Measurements from ENCODE around the gene INPP4A.
A peak's percentile ranks its signal among the peaks of the same experiment; 100 is the strongest.

Gene INPP4A

GRCh38 chr2:98457045-98457696, 12.5 kb downstream of the INPP4A start:
- DNase-seq (ENCODE audit: low spot score) = no peak
- Histone ChIP-seq H3K36me3 (ENCODE audit: low read depth) (no peaks in the 10 kb centered on the region), H3K4me3 (ENCODE audit: severe bottlenecking) (no peak overlapping the region), H3K4me1 (ENCODE audit: insufficient read depth, poor library complexity, severe bottlenecking) (peaks cover 13% of the 10 kb centered on the region), H3K9me3 (ENCODE audit: severe bottlenecking) (no peaks in the 10 kb centered on the region), H3K27me3 (ENCODE audit: insufficient read depth, poor library complexity, severe bottlenecking) (no peaks in the 10 kb centered on the region), H3K27ac (ENCODE audit: poor library complexity, severe bottlenecking) (no peak overlapping the region)
- peak; percentile 74 for ATAC-seq (ENCODE audit: low read depth)
- no peak for TF ChIP-seq CTCF (IDR thresholded peaks at IDR 0.05; ENCODE audit: poor library complexity, severe bottlenecking)

GRCh38 chr2:98458207-98458606, 13.5 kb downstream of the INPP4A start:
- no peaks in the 10 kb centered on the region for H3K36me3 ChIP-seq (ENCODE audit: low read depth)
- H3K4me1 ChIP-seq (ENCODE audit: insufficient read depth, poor library complexity, severe bottlenecking) = peaks cover 13% of the 10 kb centered on the region
- no peak overlapping the region for H3K27ac ChIP-seq (ENCODE audit: poor library complexity, severe bottlenecking)
- H3K27me3 ChIP-seq (ENCODE audit: insufficient read depth, poor library complexity, severe bottlenecking) = no peaks in the 10 kb centered on the region
- H3K4me3 ChIP-seq (ENCODE audit: severe bottlenecking) = no peak overlapping the region
- no peak for TF ChIP-seq CTCF (IDR thresholded peaks at IDR 0.05; ENCODE audit: poor library complexity, severe bottlenecking)
- DNase-seq (ENCODE audit: low spot score) (no peak), ATAC-seq (ENCODE audit: low read depth) (peak; percentile 28; the same call in 1 of the 3 replicates)
- H3K9me3 ChIP-seq (ENCODE audit: severe bottlenecking) = no peaks in the 10 kb centered on the region

GRCh38 chr2:98458667-98459380, 14.2 kb downstream of the INPP4A start:
- ATAC-seq (ENCODE audit: low read depth) (no peak), DNase-seq (ENCODE audit: low spot score) (no peak)
- Histone ChIP-seq H3K4me1 (ENCODE audit: insufficient read depth, poor library complexity, severe bottlenecking) (peaks cover 13% of the 10 kb centered on the region), H3K36me3 (ENCODE audit: low read depth) (no peaks in the 10 kb centered on the region), H3K4me3 (ENCODE audit: severe bottlenecking) (no peak overlapping the region), H3K27ac (ENCODE audit: poor library complexity, severe bottlenecking) (no peak overlapping the region), H3K9me3 (ENCODE audit: severe bottlenecking) (no peaks in the 10 kb centered on the region), H3K27me3 (ENCODE audit: insufficient read depth, poor library complexity, severe bottlenecking) (no peaks in the 10 kb centered on the region)
- TF ChIP-seq CTCF (IDR thresholded peaks at IDR 0.05; ENCODE audit: poor library complexity, severe bottlenecking) = no peak

GRCh38 chr2:98459496-98460175, 15.0 kb downstream of the INPP4A start:
- no peak overlapping the region for H3K4me3 ChIP-seq (ENCODE audit: severe bottlenecking)
- DNase-seq (ENCODE audit: low spot score) = no peak
- ATAC-seq (ENCODE audit: low read depth) = no peak
- no peaks in the 10 kb centered on the region for H3K27me3 ChIP-seq (ENCODE audit: insufficient read depth, poor library complexity, severe bottlenecking)
- peaks cover 13% of the 10 kb centered on the region for H3K4me1 ChIP-seq (ENCODE audit: insufficient read depth, poor library complexity, severe bottlenecking)
- H3K9me3 ChIP-seq (ENCODE audit: severe bottlenecking) = no peaks in the 10 kb centered on the region
- no peak overlapping the region for H3K27ac ChIP-seq (ENCODE audit: poor library complexity, severe bottlenecking)
- H3K36me3 ChIP-seq (ENCODE audit: low read depth) = no peaks in the 10 kb centered on the region
- no peak for TF ChIP-seq CTCF (IDR thresholded peaks at IDR 0.05; ENCODE audit: poor library complexity, severe bottlenecking)

All from RWPE2 (cell line).